ENCODE measurements around the gene FOXF2.
"Not testable (repeated sequence)": the region's sequence is repeated elsewhere in the genome, so short reads cannot be mapped to it uniquely, and the experiment has no call there.

FOXF2 gene

GRCh38 chr6:1389369-1390132, at the start of gene FOXF2:
Gene FOXF2, plus strand, starts transcription at chr6:1389576. Its CDS starts 372 bp downstream, at chr6:1389948.
- DNase-seq (ENCODE audit: low spot score) = no peak

GRCh38 chr6:1346101-1346500, 43.3 kb upstream of the FOXF2 start:
- DNase-seq (ENCODE audit: low spot score) = no peak

GRCh38 chr6:1346558-1347091, 42.8 kb upstream of the FOXF2 start:
- DNase-seq (ENCODE audit: low spot score) = peak; percentile 15

- DNase-seq (ENCODE audit: low spot score) = no peak
Measured at GRCh38 chr6:1347161-1347560, 42.2 kb upstream of the FOXF2 start.

GRCh38 chr6:1348675-1349074, 40.7 kb upstream of the FOXF2 start:
- DNase-seq (ENCODE audit: low spot score) = no peak

GRCh38 chr6:1349655-1350054, 39.7 kb upstream of the FOXF2 start:
- DNase-seq (ENCODE audit: low spot score) = no peak

GRCh38 chr6:1351381-1352008, 37.9 kb upstream of the FOXF2 start:
- DNase-seq (ENCODE audit: low spot score) = no peak

GRCh38 chr6:1355068-1355467, 34.3 kb upstream of the FOXF2 start:
- DNase-seq (ENCODE audit: low spot score) = not testable (repeated sequence)

- DNase-seq (ENCODE audit: low spot score) = not testable (repeated sequence)
Measured at GRCh38 chr6:1361717-1362116, 27.7 kb upstream of the FOXF2 start.

GRCh38 chr6:1362643-1363042, 26.7 kb upstream of the FOXF2 start:
- no peak for DNase-seq (ENCODE audit: low spot score)

GRCh38 chr6:1363298-1363697, 26.1 kb upstream of the FOXF2 start:
- no peak for DNase-seq (ENCODE audit: low spot score)

- no peak for DNase-seq (ENCODE audit: low spot score)
Measured at GRCh38 chr6:1363729-1364572, 25.4 kb upstream of the FOXF2 start.

GRCh38 chr6:1364791-1365190, 24.6 kb upstream of the FOXF2 start:
- DNase-seq (ENCODE audit: low spot score) = no peak

- DNase-seq (ENCODE audit: low spot score) = no peak
Measured at GRCh38 chr6:1365686-1366085, 23.7 kb upstream of the FOXF2 start.

- DNase-seq (ENCODE audit: low spot score) = no peak
Measured at GRCh38 chr6:1367771-1368170, 21.6 kb upstream of the FOXF2 start.

GRCh38 chr6:1368940-1369339, 20.4 kb upstream of the FOXF2 start:
- DNase-seq (ENCODE audit: low spot score) = no peak

- DNase-seq (ENCODE audit: low spot score) = not testable (repeated sequence)
Measured at GRCh38 chr6:1369695-1370094, 19.7 kb upstream of the FOXF2 start.

- DNase-seq (ENCODE audit: low spot score) = no peak
Measured at GRCh38 chr6:1371933-1372332, 17.4 kb upstream of the FOXF2 start.

- no peak for DNase-seq (ENCODE audit: low spot score)
Measured at GRCh38 chr6:1372690-1373089, 16.7 kb upstream of the FOXF2 start.

GRCh38 chr6:1376653-1377052, 12.7 kb upstream of the FOXF2 start:
- no peak for DNase-seq (ENCODE audit: low spot score)

- DNase-seq (ENCODE audit: low spot score) = no peak
Measured at GRCh38 chr6:1377526-1377925, 11.8 kb upstream of the FOXF2 start.

Data from pons (tissue), 1 donor.